8988T (cell line): ENCODE data around the gene PDIA5.
"Not testable (repeated sequence)": the region's sequence is repeated elsewhere in the genome, so short reads cannot be mapped to it uniquely, and the experiment has no call there.

Source experiments
- DNase-seq: peaks from one replicate; pipeline ENCODE4 v3.0.0; 2011

PDIA5 gene

GRCh38 chr3:123151853-123152420 is 85.1 kb downstream of the PDIA5 start:
- not testable (repeated sequence) for DNase-seq

- no peak for DNase-seq
These were observed 85.9 kb downstream of the PDIA5 start for GRCh38 chr3:123152687-123153086.

- no peak for DNase-seq
These were observed 86.5 kb downstream of the PDIA5 start for GRCh38 chr3:123153125-123154019.

GRCh38 chr3:123154020-123154985 is 87.5 kb downstream of the PDIA5 start:
- DNase-seq: no peak

- no peak for DNase-seq
These were observed 88.7 kb downstream of the PDIA5 start for GRCh38 chr3:123155471-123156011.

- no peak for DNase-seq
These were observed 89.6 kb downstream of the PDIA5 start for GRCh38 chr3:123156276-123156995.

- no peak for DNase-seq
These were observed 90.4 kb downstream of the PDIA5 start for GRCh38 chr3:123157209-123157597.

GRCh38 chr3:123157598-123158287 is 90.9 kb downstream of the PDIA5 start:
- DNase-seq: no peak

- no peak for DNase-seq
These were observed 91.5 kb downstream of the PDIA5 start for GRCh38 chr3:123158330-123158729.

GRCh38 chr3:123158899-123159390 is 92.1 kb downstream of the PDIA5 start:
- no peak for DNase-seq

GRCh38 chr3:123159926-123160635 is 93.3 kb downstream of the PDIA5 start:
- DNase-seq: no peak

- DNase-seq: no peak
These were observed 94.3 kb downstream of the PDIA5 start for GRCh38 chr3:123161167-123161566.

GRCh38 chr3:123163141-123163540 is 96.3 kb downstream of the PDIA5 start:
- no peak for DNase-seq

- no peak for DNase-seq
These were observed 98.3 kb downstream of the PDIA5 start for GRCh38 chr3:123165163-123165562.

GRCh38 chr3:123167686-123168085 is 100.9 kb downstream of the PDIA5 start:
- no peak for DNase-seq

- no peak for DNase-seq
These were observed 101.3 kb downstream of the PDIA5 start for GRCh38 chr3:123168122-123168521.

- no peak for DNase-seq
These were observed 101.8 kb downstream of the PDIA5 start for GRCh38 chr3:123168605-123169004.

GRCh38 chr3:123169492-123169929 is 102.7 kb downstream of the PDIA5 start:
- no peak for DNase-seq

- DNase-seq: no peak
These were observed 103.1 kb downstream of the PDIA5 start for GRCh38 chr3:123169930-123170329.

GRCh38 chr3:123180791-123181190 is 114.0 kb downstream of the PDIA5 start:
- DNase-seq: no peak

- no peak for DNase-seq
These were observed 119.9 kb downstream of the PDIA5 start for GRCh38 chr3:123186695-123187094.
